Fibroblast of lung (primary cell): Measurements from ENCODE around the gene CCDC88C. TPM values are rescaled to one million over a fixed set of nuclear protein-coding genes. Genes with fewer than 3 reads are reported as not detected.

ENCODE experiments used
- DNase-seq, 2 donors: peaks; one replicate each; pipeline versions ENCODE4 v3.0.0 to v3.0.0-alpha.2; 2010; ENCODE audit warnings: low read depth in 2 of 2
- H2AFZ ChIP-seq: 2 replicates; pipeline ENCODE4 v1.5.1; 2012; ENCODE audit warnings: low read length, control low read depth, inconsistent platforms
- H3K27ac ChIP-seq: 2 replicates; pipeline ENCODE4 v1.5.1; 2011; ENCODE audit warnings: low read length, control low read depth; ENCODE audit not compliant: insufficient read depth
- H3K27me3 ChIP-seq: 2 replicates; pipeline ENCODE4 v1.5.1; 2011; ENCODE audit warnings: mild to moderate bottlenecking, low read length; ENCODE audit not compliant: control insufficient read depth, insufficient read depth
- H3K36me3 ChIP-seq: 2 replicates; pipeline ENCODE4 v1.5.1; 2011; ENCODE audit warnings: low read length; ENCODE audit not compliant: control insufficient read depth, insufficient read depth
- H3K4me1 ChIP-seq: 2 replicates; pipeline ENCODE4 v1.5.1; 2011; ENCODE audit warnings: low read length; ENCODE audit not compliant: control insufficient read depth, insufficient read depth; ENCODE audit errors: extremely low read depth
- H3K4me2 ChIP-seq: 2 replicates; pipeline ENCODE4 v1.5.1; 2011; ENCODE audit warnings: low read length, control low read depth; ENCODE audit not compliant: insufficient read depth; ENCODE audit errors: extremely low read depth
- H3K4me3 ChIP-seq, 4 experiments: fragments of 200-600 bp in 1 of 4; sonication (generic) in 1 of 4; replicated peaks in 1 of 4; 2 replicates each; pipeline ENCODE4 v1.5.1; 2011 to 2016; ENCODE audit warnings: low read length in 4 of 4, low read depth in 3 of 4, mild to moderate bottlenecking in 3 of 4, control low read depth in 2 of 4, inconsistent platforms in 1 of 4, mixed read lengths in 1 of 4; ENCODE audit not compliant: insufficient read depth in 1 of 4; ENCODE audit errors: control extremely low read depth in 1 of 4
- H3K79me2 ChIP-seq: 2 replicates; pipeline ENCODE4 v1.5.1; 2012; ENCODE audit warnings: mild to moderate bottlenecking, low read length, inconsistent platforms; ENCODE audit not compliant: control insufficient read depth, insufficient read depth
- H3K9ac ChIP-seq: 2 replicates; pipeline ENCODE4 v1.5.1; 2011; ENCODE audit warnings: mild to moderate bottlenecking, low read length, control low read depth; ENCODE audit not compliant: insufficient read depth
- H3K9me3 ChIP-seq: 2 replicates; pipeline ENCODE4 v1.5.1; 2012; ENCODE audit warnings: low read depth, low read length; ENCODE audit not compliant: control insufficient read depth, insufficient read depth
- H4K20me1 ChIP-seq: 2 replicates; pipeline ENCODE4 v1.5.1; 2011; ENCODE audit warnings: low read length; ENCODE audit not compliant: control insufficient read depth, insufficient read depth; ENCODE audit errors: extremely low read depth
- CTCF ChIP-seq, 2 donors: IDR thresholded peaks in 1 of 2; conservative IDR thresholded peaks in 1 of 2; 1 replicate in 1 of 2; 2 replicates in 1 of 2; pipeline ENCODE4 v1.5.1; 2011 to 2012; ENCODE audit warnings: low read length in 2 of 2, control low read depth in 1 of 2, inconsistent platforms in 1 of 2, low read depth in 1 of 2, mild to moderate bottlenecking in 1 of 2
- EZH2 ChIP-seq: IDR thresholded peaks from 2 replicates; pipeline ENCODE4 v1.5.1; 2012; ENCODE audit warnings: low read length, control low read depth, mild to moderate bottlenecking; ENCODE audit errors: missing control alignments
- polyA plus RNA-seq, 2 donors: library from polyadenylated mRNA; depleted of rRNA in 1 of 2; stranded (reverse) in 1 of 2; unstranded in 1 of 2; fragments of >200 nt; gene quantifications; 2 replicates each; pipeline ENCODE4 v1.2.1, GENCODE V29; 2011 to 2012; ENCODE audit warnings: missing spikeins in 1 of 2
- total RNA-seq: library from RNA; depleted of rRNA; stranded (reverse); fragments of >200 nt; gene quantifications from 2 replicates; pipeline ENCODE4 v1.2.1, GENCODE V29; 2014

The CCDC88C gene
- total and polyA plus RNA-seq, 2 donors (not counting 1 experiment from before 2014, with no cell fraction given): 0.02 to 0.17 TPM

DNA sequence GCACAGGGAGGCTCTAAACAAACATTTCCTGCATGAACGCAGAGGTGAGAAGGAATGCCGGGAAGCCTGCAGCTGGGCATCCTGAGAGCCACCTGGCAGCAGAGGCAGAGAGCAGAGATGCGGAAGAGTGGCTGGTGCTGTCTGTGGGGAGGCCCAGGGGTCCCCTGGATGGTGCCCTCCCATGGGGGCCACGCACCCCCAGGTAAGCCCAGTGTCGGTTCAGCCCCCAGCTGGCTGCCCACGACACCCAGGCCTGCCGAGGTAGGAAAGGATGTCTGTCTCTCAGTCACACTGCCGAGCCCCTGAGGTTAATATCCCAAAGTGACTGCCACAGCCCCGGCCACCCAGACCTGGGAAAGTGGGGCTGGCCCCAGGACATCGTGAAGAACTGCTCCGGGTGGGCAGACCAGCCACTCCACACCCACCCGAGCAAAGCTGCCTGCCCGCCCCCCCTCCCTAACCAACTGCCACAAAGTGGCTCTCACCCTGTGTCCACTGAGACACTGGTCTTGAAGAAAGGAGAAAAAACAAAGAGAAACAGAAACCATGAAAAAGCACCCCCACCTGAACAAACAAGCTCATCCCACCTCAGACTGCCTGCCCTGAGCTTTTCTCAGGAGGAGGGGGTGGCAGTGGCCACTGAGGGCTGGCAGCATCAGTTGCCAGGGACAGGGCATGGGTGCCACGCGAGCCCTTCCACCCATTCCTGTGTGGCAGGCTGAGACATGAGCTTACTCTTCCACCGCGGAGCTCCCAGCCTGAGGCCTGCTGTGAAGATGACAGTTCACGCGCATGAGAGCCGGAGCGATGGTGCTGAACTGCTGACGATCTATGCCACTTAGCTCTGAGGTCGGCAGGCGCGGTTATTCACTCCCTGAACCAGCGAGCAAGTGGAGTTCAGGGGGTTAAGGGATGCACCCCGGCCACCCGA is 40.8 kb downstream of the CCDC88C start:
- H2AFZ ChIP-seq: no peak overlapping the region
- TF ChIP-seq EZH2 (no peak), CTCF (conservative IDR thresholded peaks at IDR 0.05 in 1 of 2, IDR thresholded peaks at IDR 0.05 in 1 of 2; ENCODE audit: low read depth in 1 of 2, low read length in 2 of 2) (no peak)
- no peak overlapping the region for H3K4me3 ChIP-seq
- H3K27me3 ChIP-seq: peaks cover 3% of the 10 kb centered on the region
- H3K79me2 ChIP-seq: no peaks in the 10 kb centered on the region
- H3K9ac ChIP-seq: no peak overlapping the region
- H3K4me1 ChIP-seq: no peaks in the 10 kb centered on the region
- H3K36me3 ChIP-seq: no peaks in the 10 kb centered on the region
- no peak overlapping the region for H3K4me2 ChIP-seq
- H3K9me3 ChIP-seq: no peaks in the 10 kb centered on the region
- no peaks in the 10 kb centered on the region for H4K20me1 ChIP-seq
- H3K27ac ChIP-seq: no peak overlapping the region
- no peak for DNase-seq

GRCh38 chr14:91375720-91376452 is 41.7 kb downstream of the CCDC88C start:
- Histone ChIP-seq H3K36me3 (no peaks in the 10 kb centered on the region), H3K4me1 (no peaks in the 10 kb centered on the region), H2AFZ (no peak overlapping the region), H3K79me2 (no peaks in the 10 kb centered on the region), H3K9me3 (no peaks in the 10 kb centered on the region), H3K4me2 (no peak overlapping the region), H3K9ac (no peak overlapping the region), H4K20me1 (no peaks in the 10 kb centered on the region), H3K4me3 (no peak overlapping the region), H3K27ac (no peak overlapping the region), H3K27me3 (peaks cover 3% of the 10 kb centered on the region)
- DNase-seq: no peak
- TF ChIP-seq EZH2: no peak
- no peak for TF ChIP-seq CTCF (conservative IDR thresholded peaks at IDR 0.05 in 1 of 2, IDR thresholded peaks at IDR 0.05 in 1 of 2; ENCODE audit: low read depth in 1 of 2, low read length in 2 of 2)
